OCI-LY7 (cell line): ENCODE data around the gene FMNL2. TPM values are rescaled to one million over a fixed set of nuclear protein-coding genes. Genes with fewer than 3 reads are reported as not detected.

Source experiments
- BruUV-seq: library from RNA; stranded (reverse); fragments of 400-500 nt; replicated peaks from 2 replicates; lab custom pipeline; 2021; lab: Mats Ljungman, UMichigan
- CTCF ChIA-PET: fragments of 300-600 bp; sonication (Branson Sonifier 250); formaldehyde crosslinking; loops from one replicate; lab custom pipeline; 2022; ENCODE audit warnings: antibody characterized with exemption; ENCODE audit not compliant: unreplicated experiment; lab: Charles Lee
- POLR2A ChIA-PET: fragments of 300-600 bp; sonication (Branson Sonifier 250); formaldehyde crosslinking; loops from one replicate; lab custom pipeline; 2022; ENCODE audit warnings: antibody characterized with exemption; lab: Charles Lee
- DNase-seq: peaks from one replicate; pipeline ENCODE4 v3.0.0-alpha.2; 2015; ENCODE audit warnings: low spot score
- H2AFZ ChIP-seq: fragments of 200-600 bp; sonication (generic), shearing (Covaris generic); 2 replicates; pipeline ENCODE4 v1.6.1; 2014; ENCODE audit warnings: mild to moderate bottlenecking, antibody characterized with exemption, low read length, moderate library complexity
- H3K27ac ChIP-seq: fragments of 200-600 bp; sonication (generic); 2 replicates; pipeline ENCODE4 v1.5.1; 2014; ENCODE audit warnings: mixed run types, low read depth, mild to moderate bottlenecking, moderate library complexity, low read length, inconsistent platforms; ENCODE audit not compliant: poor library complexity, severe bottlenecking
- H3K36me3 ChIP-seq: fragments of 200-600 bp; sonication (generic); 2 replicates; pipeline ENCODE4 v1.6.1; 2014; ENCODE audit warnings: mild to moderate bottlenecking, antibody characterized with exemption, low read length, moderate library complexity, mixed read lengths; ENCODE audit not compliant: insufficient read depth
- H3K4me1 ChIP-seq: fragments of 200-600 bp; sonication (generic); 2 replicates; pipeline ENCODE4 v1.5.1; 2014; ENCODE audit warnings: mild to moderate bottlenecking, low read length; ENCODE audit not compliant: insufficient read depth, poor library complexity, severe bottlenecking
- H3K4me2 ChIP-seq: fragments of 200-600 bp; sonication (generic); 2 replicates; pipeline ENCODE4 v1.6.1; 2014; ENCODE audit warnings: mild to moderate bottlenecking, low read length
- H3K4me3 ChIP-seq: fragments of 200-600 bp; sonication (generic); 2 replicates; pipeline ENCODE4 v1.5.1; 2014; ENCODE audit warnings: mild to moderate bottlenecking, low read depth, low read length; ENCODE audit not compliant: poor library complexity, severe bottlenecking
- H3K79me2 ChIP-seq: fragments of 200-600 bp; sonication (generic); 2 replicates; pipeline ENCODE4 v1.6.1; 2016; ENCODE audit warnings: low read depth, mild to moderate bottlenecking, low read length, moderate library complexity, mixed read lengths; ENCODE audit not compliant: insufficient read depth
- H3K9me2 ChIP-seq: fragments of 200-600 bp; sonication (generic); 2 replicates; pipeline ENCODE4 v1.6.1; 2016; ENCODE audit warnings: mild to moderate bottlenecking, low read length, mixed read lengths; ENCODE audit not compliant: insufficient read depth
- H3K9me3 ChIP-seq: fragments of 200-600 bp; sonication (generic); 2 replicates; pipeline ENCODE4 v1.6.1; 2014; ENCODE audit warnings: mild to moderate bottlenecking, mixed run types, low read length, mixed read lengths
- H4K20me1 ChIP-seq: fragments of 200-600 bp; sonication (generic); 2 replicates; pipeline ENCODE4 v1.6.1; 2014; ENCODE audit warnings: mild to moderate bottlenecking, antibody characterized with exemption, low read length, moderate library complexity, mixed read lengths; ENCODE audit not compliant: insufficient read depth
- CTCF ChIP-seq: fragments of 200-600 bp; sonication (generic); conservative IDR thresholded peaks from 2 replicates; pipeline ENCODE4 v1.5.1; 2014; ENCODE audit warnings: mild to moderate bottlenecking, antibody characterized with exemption, low read length, moderate library complexity, mixed read lengths
- EZH2phosphoT487 ChIP-seq: fragments of 200-600 bp; sonication (generic); IDR thresholded peaks from 2 replicates; pipeline ENCODE4 v1.6.1; 2018; ENCODE audit warnings: low read depth, borderline replicate concordance, mild to moderate bottlenecking, mixed run types, antibody characterized with exemption, low read length, moderate library complexity, mixed read lengths
- intact Hi-C: fragments of 100-400 bp; cut with micrococcal nuclease; formaldehyde crosslinking; loops from one replicate; pipeline ENCODE4 v1.10.0; 2022; ENCODE audit not compliant: unreplicated experiment
- total RNA-seq, 2 experiments: library from RNA; depleted of rRNA in 1 of 2; stranded (reverse); fragments of >200 nt in 1 of 2; shearing (Covaris generic) in 1 of 2; gene quantifications; 2 replicates each; pipeline ENCODE4 v1.2.3, GENCODE V29; 2014 to 2022

The FMNL2 gene
- total RNA-seq, 2 experiments from 2014 or later, result 0.03 to 0.21 TPM

GRCh38 chr2:152492911-152493310 lies 157.9 kb downstream of the FMNL2 start:
- BruUV-seq, result no TSS peak
- Histone ChIP-seq H2AFZ (no peak overlapping the region), H4K20me1 (no peaks in the 10 kb centered on the region), H3K27ac (no peak overlapping the region), H3K79me2 (no peaks in the 10 kb centered on the region), H3K9me3 (no peaks in the 10 kb centered on the region), H3K36me3 (no peaks in the 10 kb centered on the region), H3K9me2 (no peaks in the 10 kb centered on the region), H3K4me2 (no peak overlapping the region), H3K4me3 (no peak overlapping the region), H3K4me1 (no peaks in the 10 kb centered on the region)
- CTCF ChIA-PET, result no interaction called here
- POLR2A ChIA-PET, result no interaction called here
- no peak for DNase-seq
- intact Hi-C loops, result no loop called here
- no peak for TF ChIP-seq CTCF
- TF ChIP-seq EZH2phosphoT487, result no peak

GRCh38 chr2:152493417-152493816 lies 158.4 kb downstream of the FMNL2 start:
- Histone ChIP-seq H3K4me2 (no peak overlapping the region), H3K79me2 (no peaks in the 10 kb centered on the region), H2AFZ (no peak overlapping the region), H3K9me3 (no peaks in the 10 kb centered on the region), H3K27ac (no peak overlapping the region), H4K20me1 (no peaks in the 10 kb centered on the region), H3K36me3 (no peaks in the 10 kb centered on the region), H3K9me2 (no peaks in the 10 kb centered on the region), H3K4me1 (no peaks in the 10 kb centered on the region), H3K4me3 (no peak overlapping the region)
- TF ChIP-seq EZH2phosphoT487 (no peak), CTCF (no peak)
- BruUV-seq, result no TSS peak
- ChIA-PET CTCF (no interaction called here), POLR2A (no interaction called here)
- intact Hi-C loops, result no loop called here
- DNase-seq, result no peak

GRCh38 chr2:152493945-152494528 lies 159.1 kb downstream of the FMNL2 start:
- ChIA-PET CTCF (no interaction called here), POLR2A (no interaction called here)
- H3K9me2 ChIP-seq, result no peaks in the 10 kb centered on the region
- no peak for DNase-seq
- no peak overlapping the region for H3K4me3 ChIP-seq
- H3K27ac ChIP-seq, result no peak overlapping the region
- no peaks in the 10 kb centered on the region for H3K36me3 ChIP-seq
- no peak for TF ChIP-seq CTCF
- no peak for TF ChIP-seq EZH2phosphoT487
- no peak overlapping the region for H3K4me2 ChIP-seq
- intact Hi-C loops, result no loop called here
- H3K79me2 ChIP-seq, result no peaks in the 10 kb centered on the region
- no peaks in the 10 kb centered on the region for H3K4me1 ChIP-seq
- no peak overlapping the region for H2AFZ ChIP-seq
- H4K20me1 ChIP-seq, result no peaks in the 10 kb centered on the region
- no peaks in the 10 kb centered on the region for H3K9me3 ChIP-seq
- no TSS peak for BruUV-seq
